Left kidney (tissue), 2 donors: ENCODE results near the gene ASTN2. TPM values are rescaled to one million over a fixed set of nuclear protein-coding genes. Genes with fewer than 3 reads are reported as not detected.

Source experiments
- DNase-seq: peaks from one replicate; pipeline ENCODE4 v3.0.0-alpha.2; 2013
- polyA plus RNA-seq: library from polyadenylated mRNA; unstranded; fragments of 120-200 nt; gene quantifications from one replicate; pipeline ENCODE4 v1.2.1, GENCODE V29; 2013; ENCODE audit not compliant: insufficient read length

The ASTN2 gene
- polyA plus RNA-seq, 1 donor: 17.2 TPM

- DNase-seq: no peak
These were observed 114.3 kb downstream of the ASTN2 start for GRCh38 chr9:117300371-117301110.

- no peak for DNase-seq
These were observed 118.4 kb downstream of the ASTN2 start for GRCh38 chr9:117296453-117296852.

- DNase-seq: no peak
These were observed 121.4 kb downstream of the ASTN2 start for GRCh38 chr9:117293206-117294114.

GRCh38 chr9:117290856-117291622, 123.8 kb downstream of the ASTN2 start:
- DNase-seq: no peak

GRCh38 chr9:117290306-117290840, 124.5 kb downstream of the ASTN2 start:
- no peak for DNase-seq

- no peak for DNase-seq
These were observed 128.6 kb downstream of the ASTN2 start for GRCh38 chr9:117286245-117286644.

GRCh38 chr9:117284414-117284813, 130.4 kb downstream of the ASTN2 start:
- no peak for DNase-seq

GRCh38 chr9:117282541-117282940, 132.3 kb downstream of the ASTN2 start:
- DNase-seq: no peak

GRCh38 chr9:117278471-117279035, 136.3 kb downstream of the ASTN2 start:
- no peak for DNase-seq

GRCh38 chr9:117278020-117278419, 136.8 kb downstream of the ASTN2 start:
- no peak for DNase-seq

- DNase-seq: no peak
These were observed 138.4 kb downstream of the ASTN2 start for GRCh38 chr9:117276444-117276843.

- DNase-seq: no peak
These were observed 141.2 kb downstream of the ASTN2 start for GRCh38 chr9:117273612-117274011.

- no peak for DNase-seq
These were observed 145.9 kb downstream of the ASTN2 start for GRCh38 chr9:117268847-117269446.

- DNase-seq: no peak
These were observed 147.9 kb downstream of the ASTN2 start for GRCh38 chr9:117266855-117267497.

- no peak for DNase-seq
These were observed 149.6 kb downstream of the ASTN2 start for GRCh38 chr9:117265253-117265652.

- DNase-seq: no peak
These were observed 156.5 kb downstream of the ASTN2 start for GRCh38 chr9:117258184-117258866.

GRCh38 chr9:117253261-117253660, 161.6 kb downstream of the ASTN2 start:
- no peak for DNase-seq

GRCh38 chr9:117250610-117251215, 164.1 kb downstream of the ASTN2 start:
- no peak for DNase-seq

GRCh38 chr9:117249799-117250198, 165.1 kb downstream of the ASTN2 start:
- DNase-seq: no peak

- DNase-seq: peak; percentile 22
These were observed 167.6 kb downstream of the ASTN2 start for GRCh38 chr9:117247266-117247665.
